ENCODE results near the gene CRTAP.
"Not testable (repeated sequence)": the region's sequence is repeated elsewhere in the genome, so short reads cannot be mapped to it uniquely, and the experiment has no call there.

Gene CRTAP

DNA sequence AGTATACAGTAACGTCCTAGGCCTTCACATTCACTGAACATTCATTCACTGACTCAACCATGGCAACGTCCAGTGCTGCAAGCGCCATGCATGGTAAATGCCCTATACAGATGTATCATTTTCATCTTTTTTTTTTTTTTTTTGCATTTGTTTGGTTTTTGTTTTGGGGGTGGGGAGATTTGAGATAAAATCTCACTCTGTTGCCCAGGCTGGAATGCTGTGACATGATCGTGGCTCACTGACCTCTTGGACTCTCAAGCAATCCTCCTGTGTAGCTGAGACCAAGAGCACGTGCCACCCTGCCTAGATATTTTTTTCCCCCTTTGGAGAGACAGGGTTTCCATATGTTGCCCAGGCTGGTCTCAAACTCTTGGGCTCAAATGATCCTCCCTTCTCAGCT, 67.4 kb downstream of the CRTAP start:
- DNase-seq, result no peak

DNA sequence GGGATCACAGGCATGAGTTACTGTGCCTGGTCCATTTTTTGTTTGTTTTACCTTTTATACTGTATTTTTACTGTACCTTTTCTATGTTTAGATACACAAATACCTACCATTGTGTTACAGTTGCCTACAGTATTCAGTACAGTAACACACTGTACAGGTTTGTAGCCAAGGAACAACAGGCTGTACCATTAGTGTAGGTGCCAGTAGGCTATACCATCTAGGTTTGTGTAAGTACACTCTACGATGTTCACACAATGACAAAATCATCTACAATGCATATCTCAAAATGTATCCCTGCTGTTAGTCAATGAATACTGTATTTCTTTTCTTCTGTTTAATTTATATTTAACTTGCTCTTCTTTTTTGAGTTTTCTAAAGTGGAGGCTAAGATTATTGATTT, 67.8 kb downstream of the CRTAP start:
- not testable (repeated sequence) for DNase-seq

DNA sequence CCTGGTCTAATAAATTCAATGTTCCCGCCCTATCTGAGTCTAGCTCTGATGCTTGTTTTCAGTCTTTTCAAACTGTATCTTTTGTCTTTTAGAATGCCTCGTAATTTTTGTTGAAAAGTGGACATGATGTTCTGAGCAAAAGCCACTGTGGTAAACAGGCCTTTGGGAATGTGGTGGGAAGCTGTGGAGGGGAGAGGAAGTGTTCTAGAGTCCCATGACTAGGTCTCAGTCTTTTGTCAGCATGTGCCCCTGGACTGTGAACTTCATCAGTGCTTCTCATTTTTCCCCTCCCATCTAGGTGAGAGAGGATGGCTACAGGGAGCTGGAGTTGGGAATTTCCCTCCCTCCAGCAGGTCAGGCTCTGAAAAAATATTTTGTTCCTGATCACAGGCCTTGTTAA, 71.0 kb downstream of the CRTAP start:
- DNase-seq, result peak in 1 of 2 donors; percentile 6

DNA sequence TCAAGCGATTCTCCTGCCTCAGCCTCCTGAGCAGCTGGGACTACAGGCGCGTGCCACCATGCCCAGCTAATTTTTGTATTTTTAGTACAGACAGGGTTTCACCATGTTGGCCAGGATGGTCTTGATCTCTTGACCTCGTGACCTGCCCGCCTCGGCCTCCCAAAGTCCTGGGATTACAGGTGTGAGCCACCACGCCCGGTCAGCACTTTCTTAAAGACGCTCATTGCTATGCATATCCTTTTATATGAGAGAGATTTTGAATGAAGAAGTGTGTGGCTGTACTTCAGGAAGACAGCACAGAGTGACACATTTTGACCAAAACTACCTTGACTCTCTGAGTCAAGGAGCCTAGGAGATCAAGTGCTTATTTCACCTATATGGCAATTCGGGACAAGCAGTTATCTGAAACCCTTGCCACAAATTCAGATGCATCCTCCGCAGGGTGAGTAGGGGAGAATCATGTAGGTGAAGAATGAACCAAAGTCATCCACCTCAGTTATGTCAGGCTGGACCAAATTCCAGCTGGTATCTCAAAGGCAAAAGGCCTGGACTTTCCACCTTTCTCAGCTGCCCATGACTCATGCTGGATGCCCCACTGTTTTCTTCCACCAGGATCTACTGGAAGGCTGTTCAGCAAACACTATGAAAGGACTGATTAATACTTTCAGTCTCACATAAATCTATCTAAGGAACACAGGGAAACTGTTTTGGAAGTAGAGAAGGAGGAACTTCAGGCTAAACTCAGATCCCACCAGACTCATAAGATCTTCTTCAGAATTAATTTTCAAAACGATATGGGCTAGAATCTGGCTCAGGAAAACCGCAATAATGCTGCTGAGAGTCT, 72.9 kb downstream of the CRTAP start:
- peak in 1 of 2 donors; percentile 5 for DNase-seq

DNA sequence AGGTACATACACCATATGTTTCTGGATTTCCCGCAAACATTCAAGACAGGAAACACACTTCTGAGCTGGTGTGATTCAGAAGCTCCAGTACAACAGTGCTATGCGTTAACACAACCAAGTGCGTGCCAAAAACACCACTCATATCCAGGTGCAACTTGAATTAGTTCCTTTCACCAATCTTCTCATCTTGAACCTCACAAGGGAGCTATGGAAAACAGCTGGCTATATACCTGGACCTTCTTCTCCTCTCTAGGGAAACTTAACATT, 73.5 kb downstream of the CRTAP start:
- no peak for DNase-seq

DNA sequence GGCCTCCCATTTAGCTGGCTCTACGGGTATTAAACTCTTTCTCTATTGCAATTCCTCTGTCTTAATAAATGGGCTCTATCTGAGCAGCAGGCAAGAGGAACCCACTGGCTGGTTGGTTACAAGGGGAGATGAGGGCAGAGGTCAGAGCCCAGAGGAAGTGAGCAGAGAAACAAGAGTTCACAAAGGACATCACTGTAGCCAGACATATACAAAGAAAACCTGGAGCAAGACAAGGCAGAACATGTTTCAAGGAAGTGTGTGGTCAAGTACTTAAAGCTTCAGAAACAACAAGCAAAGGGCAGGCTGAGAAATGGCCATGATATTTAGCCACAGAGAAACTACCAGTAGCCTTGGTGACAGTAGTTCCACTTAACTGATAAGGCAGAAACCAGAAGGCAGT, 80.5 kb downstream of the CRTAP start:
- DNase-seq, result peak in 1 of 2 donors; percentile 4

DNA sequence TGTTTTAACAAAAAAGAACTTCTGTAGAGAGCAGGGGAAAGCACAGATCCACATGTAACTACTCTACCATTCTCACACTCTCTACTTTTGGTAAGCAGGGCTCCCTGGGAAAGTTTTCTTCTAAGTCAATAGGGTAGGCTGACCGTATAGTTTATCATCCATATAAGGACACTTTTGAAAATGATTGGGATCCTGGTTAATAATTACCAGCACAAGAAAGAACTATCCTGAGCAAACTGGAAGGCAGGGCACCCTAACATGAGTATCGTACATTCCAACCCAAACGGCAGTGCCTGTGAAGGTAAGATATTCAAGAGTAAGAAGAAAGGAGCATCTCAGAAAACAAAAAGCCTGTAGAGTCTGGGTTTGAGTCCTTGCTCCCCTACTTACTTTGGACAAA, 82.7 kb downstream of the CRTAP start:
- no peak for DNase-seq

Measured in inflammatory macrophage treated with lipopolysaccharide for 1 hour (primary cell).